Uterus (tissue), 4 donors: ENCODE measurements around the gene SLC49A3. TPM values are rescaled to one million over a fixed set of nuclear protein-coding genes. Genes with fewer than 3 reads are reported as not detected.

Experiments
- DNase-seq, 2 donors: peaks; one replicate each; pipeline ENCODE4 v3.0.0-alpha.2; 2019 to 2020
- H3K27ac ChIP-seq, 2 donors: fragments of 200-600 bp; sonication (generic); 1 replicate in 1 of 2; 2 replicates in 1 of 2; pipeline ENCODE4 v1.5.1; 2016 to 2018
- H3K27me3 ChIP-seq, 2 donors: fragments of 200-600 bp; sonication (generic); one replicate each; pipeline ENCODE4 v1.5.1; 2018 to 2019; ENCODE audit warnings: control low read depth in 1 of 2
- H3K36me3 ChIP-seq, 2 donors: fragments of 200-600 bp; sonication (generic); one replicate each; pipeline ENCODE4 v1.5.1; 2019; ENCODE audit warnings: control low read depth in 1 of 2
- H3K4me1 ChIP-seq, 2 donors: fragments of 200-600 bp; sonication (generic); one replicate each; pipeline ENCODE4 v1.5.1; 2018 to 2019; ENCODE audit warnings: control low read depth in 1 of 2
- H3K4me3 ChIP-seq, 2 donors: fragments of 200-600 bp; sonication (generic); 1 replicate in 1 of 2; 2 replicates in 1 of 2; pipeline ENCODE4 v1.5.1; 2018 to 2019; ENCODE audit warnings: mild to moderate bottlenecking in 1 of 2
- H3K9me3 ChIP-seq, 2 donors: fragments of 200-600 bp; sonication (generic); one replicate each; pipeline ENCODE4 v1.5.1; 2019; ENCODE audit warnings: control low read depth in 1 of 2
- CTCF ChIP-seq, 4 experiments: fragments of 200-600 bp in 2 of 4; fragments of 450-650 bp in 2 of 4; sonication (generic) in 2 of 4; IDR thresholded peaks; one replicate each; pipeline ENCODE4 v1.5.1; 2016 to 2019; ENCODE audit warnings: antibody characterized with exemption in 4 of 4, mild to moderate bottlenecking in 2 of 4, moderate library complexity in 1 of 4
- POLR2A ChIP-seq, 2 donors: fragments of 450-650 bp; IDR thresholded peaks; one replicate each; pipeline ENCODE4 v1.6.1; 2016; ENCODE audit warnings: antibody characterized with exemption in 2 of 2, mild to moderate bottlenecking in 1 of 2, moderate library complexity in 1 of 2
- intact Hi-C: fragments of 100-400 bp; cut with DNase I; formaldehyde crosslinking; loops from one replicate; pipeline ENCODE4 v1.15.1; 2023; ENCODE audit warnings: low total_unique reads
- total RNA-seq, 4 donors: library from RNA; depleted of rRNA in 3 of 4; stranded (reverse); fragments of >200 nt in 3 of 4; gene quantifications; one replicate each; pipeline versions ENCODE4 v1.1.0 to v1.2.4, GENCODE V29; 2014 to 2023
- donor health status: DM: yes; HTN: yes; CAD: no.

The SLC49A3 gene
- total RNA-seq, 4 donors from 2014 or later: 1.2 to 12.6 (median 2.8) TPM

- no peaks in the 10 kb centered on the region for H3K36me3 ChIP-seq
- no peaks in the 10 kb centered on the region for H3K4me1 ChIP-seq
- intact Hi-C loops: no loop called here
- no peaks in the 10 kb centered on the region for H3K9me3 ChIP-seq
- DNase-seq: no peak
- H3K4me3 ChIP-seq: no peak overlapping the region
- no peaks in the 10 kb centered on the region for H3K27me3 ChIP-seq
- no peak overlapping the region for H3K27ac ChIP-seq
- no peak for TF ChIP-seq POLR2A (IDR thresholded peaks at IDR 0.05)
- TF ChIP-seq CTCF (IDR thresholded peaks at IDR 0.05): no peak
Observed at GRCh38 chr4:661881-662761, 26.8 kb downstream of the SLC49A3 start.

- intact Hi-C loops: no loop called here
- H3K36me3 ChIP-seq: no peaks in the 10 kb centered on the region
Observed at GRCh38 chr4:661231-661630, 27.7 kb downstream of the SLC49A3 start.

GRCh38 chr4:660401-660800, 28.6 kb downstream of the SLC49A3 start:
- no peaks in the 10 kb centered on the region for H3K4me1 ChIP-seq
- no peak for TF ChIP-seq CTCF (IDR thresholded peaks at IDR 0.05)
- no peak for TF ChIP-seq POLR2A (IDR thresholded peaks at IDR 0.05)
- H3K4me3 ChIP-seq: no peak overlapping the region
- intact Hi-C loops: no loop called here
- H3K36me3 ChIP-seq: no peaks in the 10 kb centered on the region
- H3K9me3 ChIP-seq: no peaks in the 10 kb centered on the region
- H3K27me3 ChIP-seq: no peaks in the 10 kb centered on the region
- no peak for DNase-seq
- H3K27ac ChIP-seq: no peak overlapping the region

More at GRCh38 chr4:661231-661630, 27.7 kb downstream of the SLC49A3 start:
- Histone ChIP-seq H3K9me3 (no peaks in the 10 kb centered on the region), H3K27ac (no peak overlapping the region), H3K27me3 (no peaks in the 10 kb centered on the region), H3K4me1 (no peaks in the 10 kb centered on the region), H3K4me3 (no peak overlapping the region)
- no peak for TF ChIP-seq CTCF (IDR thresholded peaks at IDR 0.05)
- no peak for TF ChIP-seq POLR2A (IDR thresholded peaks at IDR 0.05)
- DNase-seq: no peak

GRCh38 chr4:659851-660250, 29.1 kb downstream of the SLC49A3 start:
- H3K4me1 ChIP-seq: no peaks in the 10 kb centered on the region
- no peaks in the 10 kb centered on the region for H3K9me3 ChIP-seq
- no peak overlapping the region for H3K27ac ChIP-seq
- H3K4me3 ChIP-seq: no peak overlapping the region
- no peak for TF ChIP-seq CTCF (IDR thresholded peaks at IDR 0.05)
- no peak for TF ChIP-seq POLR2A (IDR thresholded peaks at IDR 0.05)
- no peaks in the 10 kb centered on the region for H3K36me3 ChIP-seq
- intact Hi-C loops: no loop called here
- H3K27me3 ChIP-seq: no peaks in the 10 kb centered on the region
- DNase-seq: no peak
